Esophagus muscularis mucosa (tissue), 4 donors: ENCODE data around the gene OR2G3. TPM values are rescaled to one million over a fixed set of nuclear protein-coding genes. Genes with fewer than 3 reads are reported as not detected.

Source experiments
- DNase-seq: peaks from one replicate; pipeline ENCODE4 v3.0.0-alpha.2; 2017; ENCODE audit errors: extremely low spot score
- H3K27ac ChIP-seq, 4 donors: fragments of 200-600 bp; sonication (generic); replicated peaks in 1 of 4; 1 replicate in 3 of 4; 2 replicates in 1 of 4; pipeline ENCODE4 v1.5.1; 2016 to 2019; ENCODE audit warnings: mild to moderate bottlenecking in 1 of 4
- H3K27me3 ChIP-seq, 4 donors: fragments of 200-600 bp; sonication (generic); one replicate each; pipeline versions ENCODE4 v1.5.1 to v1.6.0; 2016 to 2019
- H3K36me3 ChIP-seq, 4 donors: fragments of 200-600 bp; sonication (generic); one replicate each; pipeline ENCODE4 v1.5.1; 2016 to 2019
- H3K4me1 ChIP-seq, 4 donors: fragments of 200-600 bp; sonication (generic); one replicate each; pipeline ENCODE4 v1.5.1; 2016 to 2019
- H3K4me3 ChIP-seq, 4 donors: fragments of 200-600 bp; sonication (generic); 1 replicate in 2 of 4; 2 replicates in 2 of 4; pipeline ENCODE4 v1.5.1; 2016 to 2019; ENCODE audit warnings: mild to moderate bottlenecking in 4 of 4, moderate library complexity in 1 of 4
- H3K9me3 ChIP-seq, 4 donors: fragments of 200-600 bp; sonication (generic); 1 replicate in 3 of 4; 2 replicates in 1 of 4; pipeline ENCODE4 v1.5.1; 2016 to 2019
- EP300 ChIP-seq: sonication (generic); formaldehyde crosslinking; IDR thresholded peaks from one replicate; pipeline ENCODE4 v1.6.1; 2017; ENCODE audit warnings: antibody characterized with exemption
- POLR2A ChIP-seq: fragments of 450-650 bp; IDR thresholded peaks from one replicate; pipeline ENCODE4 v1.6.1; 2017; ENCODE audit warnings: antibody characterized with exemption, moderate library complexity, mild to moderate bottlenecking, low read depth
- POLR2AphosphoS5 ChIP-seq, 2 donors: sonication (generic); formaldehyde crosslinking; IDR thresholded peaks; one replicate each; pipeline ENCODE4 v1.6.1; 2017; ENCODE audit warnings: antibody characterized with exemption in 2 of 2
- WGBS: methylation state at CpG from one replicate; pipeline ENCODE4 v1.1.5; 2018; 5-methylcytosine and 5-hydroxymethylcytosine counted together
- intact Hi-C: fragments of 100-400 bp; cut with DNase I; formaldehyde crosslinking; loops from one replicate; pipeline ENCODE4 v1.15.1; 2023
- small RNA-seq, 3 donors: library from RNA; depleted of rRNA; stranded (forward); fragments of <200 nt; gene quantifications; one replicate each; pipeline ENCODE3, GENCODE V24; 2016
- total RNA-seq, 4 donors: library from RNA; depleted of rRNA; stranded (reverse); fragments of >200 nt; gene quantifications; one replicate each; pipeline versions ENCODE4 v1.1.0 to v1.2.1, GENCODE V29; 2016
- TF ChIP-seq, protein P1 (sequence below), 3 experiments: fragments of 200-600 bp in 2 of 3; fragments of 450-650 bp in 1 of 3; sonication (generic) in 2 of 3; IDR thresholded peaks; one replicate each; pipeline ENCODE4 v1.5.1; 2017 to 2019; ENCODE audit warnings: antibody characterized with exemption in 3 of 3, mild to moderate bottlenecking in 2 of 3, moderate library complexity in 1 of 3

OR2G3 gene
- total RNA-seq, 4 donors from 2014 or later = not detected

DNA sequence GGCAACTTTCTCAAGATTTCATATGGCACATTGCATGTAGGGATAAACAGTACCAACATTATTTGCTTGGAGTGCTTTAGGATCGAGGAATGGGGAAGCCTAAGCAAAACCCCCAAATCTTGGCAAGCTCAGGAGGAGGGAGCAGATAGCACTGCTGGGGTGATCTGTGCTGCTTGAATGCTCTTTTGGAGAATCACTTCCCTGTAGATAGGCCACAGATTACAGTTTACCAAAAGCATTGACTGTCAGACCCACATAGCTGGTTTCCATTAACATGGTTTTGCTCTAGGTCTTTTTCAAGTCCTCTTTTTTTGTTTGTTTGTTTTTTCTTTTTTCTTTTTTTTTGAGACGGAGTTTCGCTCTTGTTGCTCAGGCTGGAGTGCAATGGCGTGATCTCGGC lies 37.4 kb downstream of the OR2G3 start:
- Histone ChIP-seq H3K9me3 (no peaks in the 10 kb centered on the region), H3K27ac (no peak overlapping the region), H3K4me1 (peaks cover 0 to 11% (median 1%) of the 10 kb centered on the region in 4 donors), H3K36me3 (no peaks in the 10 kb centered on the region), H3K27me3 (peaks cover 0 to 19% (median 0%) of the 10 kb centered on the region in 4 donors), H3K4me3 (no peak overlapping the region)
- DNase-seq = no peak
- TF ChIP-seq, protein P1, sequence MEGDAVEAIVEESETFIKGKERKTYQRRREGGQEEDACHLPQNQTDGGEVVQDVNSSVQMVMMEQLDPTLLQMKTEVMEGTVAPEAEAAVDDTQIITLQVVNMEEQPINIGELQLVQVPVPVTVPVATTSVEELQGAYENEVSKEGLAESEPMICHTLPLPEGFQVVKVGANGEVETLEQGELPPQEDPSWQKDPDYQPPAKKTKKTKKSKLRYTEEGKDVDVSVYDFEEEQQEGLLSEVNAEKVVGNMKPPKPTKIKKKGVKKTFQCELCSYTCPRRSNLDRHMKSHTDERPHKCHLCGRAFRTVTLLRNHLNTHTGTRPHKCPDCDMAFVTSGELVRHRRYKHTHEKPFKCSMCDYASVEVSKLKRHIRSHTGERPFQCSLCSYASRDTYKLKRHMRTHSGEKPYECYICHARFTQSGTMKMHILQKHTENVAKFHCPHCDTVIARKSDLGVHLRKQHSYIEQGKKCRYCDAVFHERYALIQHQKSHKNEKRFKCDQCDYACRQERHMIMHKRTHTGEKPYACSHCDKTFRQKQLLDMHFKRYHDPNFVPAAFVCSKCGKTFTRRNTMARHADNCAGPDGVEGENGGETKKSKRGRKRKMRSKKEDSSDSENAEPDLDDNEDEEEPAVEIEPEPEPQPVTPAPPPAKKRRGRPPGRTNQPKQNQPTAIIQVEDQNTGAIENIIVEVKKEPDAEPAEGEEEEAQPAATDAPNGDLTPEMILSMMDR (IDR thresholded peaks at IDR 0.05) = no peak
- TF ChIP-seq POLR2AphosphoS5 (IDR thresholded peaks at IDR 0.05) (no peak), EP300 (no peak), POLR2A (no peak)
- 80% methylated on average over 5 of the region's 5 CpGs for WGBS
- intact Hi-C loops = no loop called here

DNA sequence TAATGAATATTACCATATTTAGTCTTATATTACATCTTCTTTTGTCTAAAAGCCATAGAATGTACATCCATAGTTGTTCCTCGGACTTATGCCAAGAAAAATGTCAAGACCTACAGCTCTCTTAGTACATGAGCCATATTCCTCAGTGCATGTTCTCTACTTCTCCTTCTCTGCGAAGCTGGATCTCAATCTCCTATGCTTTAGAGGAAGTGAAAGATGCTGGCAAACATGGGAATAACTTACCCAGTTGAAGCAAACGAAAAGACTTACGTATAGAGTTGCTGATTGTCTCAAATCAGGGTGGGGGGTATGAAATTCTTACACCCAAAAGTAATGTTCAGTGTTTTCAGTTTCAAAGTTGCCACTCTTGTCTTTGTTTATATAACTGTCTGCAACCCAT lies 41.5 kb downstream of the OR2G3 start:
- H3K27ac ChIP-seq = no peak overlapping the region
- no peaks in the 10 kb centered on the region for H3K27me3 ChIP-seq
- intact Hi-C loops = no loop called here
- H3K4me3 ChIP-seq = no peak overlapping the region
- H3K9me3 ChIP-seq = no peaks in the 10 kb centered on the region
- no peaks in the 10 kb centered on the region for H3K36me3 ChIP-seq
- DNase-seq = no peak
- TF ChIP-seq EP300 = no peak
- WGBS = 79% methylated on average over 4 of the region's 4 CpGs
- H3K4me1 ChIP-seq = no peaks in the 10 kb centered on the region

DNA sequence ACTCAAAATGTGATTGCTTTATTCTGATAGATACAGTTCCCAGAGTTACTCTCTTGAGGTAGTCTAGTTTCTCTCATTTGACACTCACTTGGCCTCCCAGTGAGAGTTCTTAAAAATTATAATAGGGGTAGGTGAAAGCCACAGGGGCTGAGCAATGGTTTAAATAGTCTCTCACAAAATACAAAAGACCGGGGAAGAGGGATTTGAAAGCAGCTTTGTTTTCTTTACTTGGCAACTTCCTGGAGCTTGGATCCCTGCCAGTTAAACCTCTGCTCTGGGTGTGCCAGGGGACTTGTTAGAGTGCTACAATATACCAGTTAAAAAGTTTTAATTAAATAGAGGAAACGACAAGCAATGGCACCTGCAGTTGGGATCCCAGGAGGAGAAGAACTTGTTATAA lies 42.5 kb downstream of the OR2G3 start:
- TF ChIP-seq, protein P1 (IDR thresholded peaks at IDR 0.05) = no peak
- TF ChIP-seq POLR2AphosphoS5 (IDR thresholded peaks at IDR 0.05) (no peak), POLR2A (no peak), EP300 (no peak)
- no peak overlapping the region for H3K4me3 ChIP-seq
- H3K27ac ChIP-seq = no peak overlapping the region
- no peaks in the 10 kb centered on the region for H3K27me3 ChIP-seq
- H3K4me1 ChIP-seq = no peaks in the 10 kb centered on the region
- intact Hi-C loops = no loop called here
- 3% methylated on average over 2 of the region's 2 CpGs for WGBS
- H3K36me3 ChIP-seq = no peaks in the 10 kb centered on the region
- no peaks in the 10 kb centered on the region for H3K9me3 ChIP-seq
- DNase-seq = no peak

DNA sequence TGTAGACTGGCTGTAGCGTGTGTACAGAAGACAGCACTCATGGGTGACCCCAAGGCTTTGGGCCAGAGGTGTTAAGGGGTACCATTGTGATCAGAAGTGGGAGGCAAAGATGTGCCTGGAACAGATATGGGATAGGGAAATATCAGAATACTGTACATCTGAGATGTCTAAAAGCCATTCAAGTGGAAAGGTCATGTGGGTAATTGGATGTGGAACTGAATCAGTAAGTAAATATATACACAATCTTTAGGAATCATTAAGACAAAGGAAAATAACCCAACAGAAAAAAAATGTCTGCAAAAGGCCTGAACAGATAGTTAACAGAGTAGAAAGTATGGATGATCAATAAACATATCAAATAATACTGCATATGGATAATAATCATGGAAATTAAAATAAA lies 47.7 kb downstream of the OR2G3 start:
- no peak for DNase-seq
- no peaks in the 10 kb centered on the region for H3K27me3 ChIP-seq
- H3K4me3 ChIP-seq = no peak overlapping the region
- no peaks in the 10 kb centered on the region for H3K4me1 ChIP-seq
- no peak overlapping the region for H3K27ac ChIP-seq
- no peaks in the 10 kb centered on the region for H3K36me3 ChIP-seq
- TF ChIP-seq, protein P1 (IDR thresholded peaks at IDR 0.05) = no peak
- no peak for TF ChIP-seq POLR2A
- TF ChIP-seq EP300 = no peak
- TF ChIP-seq POLR2AphosphoS5 (IDR thresholded peaks at IDR 0.05) = no peak
- WGBS = 90% methylated on average over 1 of the region's 1 CpG
- intact Hi-C loops = no loop called here
- no peaks in the 10 kb centered on the region for H3K9me3 ChIP-seq

Small RNA genes within 50 kb of the gene (small RNA-seq; reads per million reads assigned to genes)
- 0 reads per million in 3 donors for gene RF00026

Other genes with a start within 250 kb of the OR2G3 start
- 1 to 10 TPM; 1.3 to 4.5 (median 1.6) TPM for gene NLRP3, start 189.4 kb upstream of the OR2G3 start, total RNA-seq
- not detected for gene OR2B11, start 147.5 kb upstream of the OR2G3 start, total RNA-seq
- not detected for gene OR2C3, start 69.1 kb upstream of the OR2G3 start, total RNA-seq
- 1 to 10 TPM in 1 of 4 donors, under 1 TPM in 3; 0.13 to 1.3 (median 0.53) TPM for gene GCSAML, start 56.5 kb upstream of the OR2G3 start, total RNA-seq
- gene OR2G2, start 17.2 kb upstream of the OR2G3 start, total RNA-seq = not detected
- gene OR13G1, start 74.2 kb downstream of the OR2G3 start, total RNA-seq = not detected
- not detected for gene OR6F1, start 111.1 kb downstream of the OR2G3 start, total RNA-seq
- gene OR14K1, start 133.0 kb downstream of the OR2G3 start, total RNA-seq = not detected
- gene OR14A2, start 142.6 kb downstream of the OR2G3 start, total RNA-seq = not detected
- gene OR1C1, start 155.0 kb downstream of the OR2G3 start, total RNA-seq = not detected
- not detected for gene OR14A16, start 218.5 kb downstream of the OR2G3 start, total RNA-seq
- not detected for gene OR11L1, start 236.3 kb downstream of the OR2G3 start, total RNA-seq